GM12875 (cell line): ENCODE data around the gene SULT1C3.

ENCODE experiments used
- H3K4me3 ChIP-seq: one replicate; pipeline ENCODE4 v1.5.1; 2011; ENCODE audit warnings: low read depth, low read length, control low read depth
- CTCF ChIP-seq: IDR thresholded peaks from 2 replicates; pipeline ENCODE4 v1.5.1; 2011; ENCODE audit warnings: low read depth, mild to moderate bottlenecking, control low read depth, inconsistent platforms, low read length, moderate library complexity, borderline replicate concordance; ENCODE audit not compliant: insufficient read depth

SULT1C3 gene

GRCh38 chr2:108224022-108224421 lies 15.7 kb upstream of the SULT1C3 start:
- TF ChIP-seq CTCF: no peak
- no peak overlapping the region for H3K4me3 ChIP-seq

GRCh38 chr2:108226564-108226963 lies 13.2 kb upstream of the SULT1C3 start:
- no peak for TF ChIP-seq CTCF
- no peak overlapping the region for H3K4me3 ChIP-seq

DNA sequence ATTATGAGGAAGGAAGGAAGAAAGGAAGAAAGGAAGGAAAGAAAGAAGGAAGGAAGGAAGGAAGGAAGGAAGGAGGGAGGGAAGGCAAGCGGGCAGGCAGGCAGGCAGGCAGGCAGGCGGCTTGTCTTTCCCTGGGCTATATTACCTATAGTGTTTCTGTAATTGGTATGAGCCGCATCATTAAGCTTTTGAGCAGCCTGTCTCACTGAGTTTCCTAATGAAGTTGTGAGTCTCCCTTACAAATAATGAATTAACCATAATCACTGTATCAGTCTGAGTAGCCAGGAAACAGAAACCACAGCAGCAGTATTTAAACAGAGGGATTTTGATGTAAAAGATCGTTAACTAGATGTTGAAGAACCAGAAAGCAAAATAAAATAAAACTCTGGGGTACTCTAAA lies 11.8 kb upstream of the SULT1C3 start:
- no peak overlapping the region for H3K4me3 ChIP-seq
- TF ChIP-seq CTCF: no peak

- no peak overlapping the region for H3K4me3 ChIP-seq
- no peak for TF ChIP-seq CTCF
Measured at GRCh38 chr2:108228537-108228936, 11.2 kb upstream of the SULT1C3 start.

- no peak overlapping the region for H3K4me3 ChIP-seq
- no peak for TF ChIP-seq CTCF
Measured at GRCh38 chr2:108229875-108230274, 9.9 kb upstream of the SULT1C3 start.

GRCh38 chr2:108235577-108235976 lies 4.2 kb upstream of the SULT1C3 start:
- no peak for TF ChIP-seq CTCF
- H3K4me3 ChIP-seq: no peak overlapping the region

DNA sequence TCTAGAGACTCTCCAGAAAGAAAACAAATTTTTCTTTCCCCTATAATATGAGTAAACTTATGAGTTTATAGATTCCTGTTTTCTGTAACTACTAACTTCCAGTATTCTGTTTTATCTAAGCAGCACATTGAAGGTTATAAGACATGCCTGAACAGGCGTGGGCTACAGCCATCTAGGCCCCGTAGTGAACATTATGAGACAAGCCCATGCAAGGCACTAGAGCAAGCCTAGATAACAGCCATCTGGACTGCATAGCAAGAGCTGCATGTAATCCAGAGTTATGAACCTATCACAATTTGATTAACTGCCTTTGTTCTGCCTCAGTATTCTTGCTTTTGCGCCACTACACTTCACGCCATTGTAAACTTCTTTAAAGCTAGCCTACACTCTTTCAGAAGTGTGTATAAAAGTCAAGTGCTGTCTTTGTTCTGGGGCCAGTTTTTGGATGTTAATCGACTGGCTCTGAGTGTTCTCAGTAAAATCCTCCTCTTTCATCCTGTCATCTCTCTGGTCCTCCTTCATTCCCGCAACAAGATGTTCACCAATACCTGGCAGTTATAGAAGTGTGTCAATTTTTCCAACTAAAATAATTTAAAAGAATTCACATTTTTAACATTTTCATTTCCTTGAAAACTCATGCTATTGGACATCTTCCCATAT lies 3.0 kb upstream of the SULT1C3 start:
- no peak overlapping the region for H3K4me3 ChIP-seq
- TF ChIP-seq CTCF: no peak
